ENCODE results near the gene ACAD10.

DNA sequence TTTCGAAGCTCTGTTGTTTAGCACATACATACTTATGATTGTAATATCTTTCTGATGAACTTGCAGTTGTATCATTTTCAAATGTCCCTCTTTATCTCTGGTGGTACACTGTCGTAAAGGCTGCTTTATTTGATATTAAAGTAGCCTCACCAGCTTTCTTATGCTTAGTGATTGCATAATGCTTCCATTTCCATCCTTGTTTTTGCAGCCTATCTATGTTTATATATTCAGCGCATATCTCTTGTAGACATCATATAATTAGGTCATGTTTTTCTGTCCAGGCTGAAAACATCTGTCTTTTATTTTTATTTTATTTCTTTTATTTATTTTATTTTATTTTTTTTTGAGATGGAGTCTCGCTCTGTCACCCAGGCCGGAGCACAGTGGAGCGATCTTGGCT lies 34.6 kb downstream of the ACAD10 start:
- TF ChIP-seq, protein P1, sequence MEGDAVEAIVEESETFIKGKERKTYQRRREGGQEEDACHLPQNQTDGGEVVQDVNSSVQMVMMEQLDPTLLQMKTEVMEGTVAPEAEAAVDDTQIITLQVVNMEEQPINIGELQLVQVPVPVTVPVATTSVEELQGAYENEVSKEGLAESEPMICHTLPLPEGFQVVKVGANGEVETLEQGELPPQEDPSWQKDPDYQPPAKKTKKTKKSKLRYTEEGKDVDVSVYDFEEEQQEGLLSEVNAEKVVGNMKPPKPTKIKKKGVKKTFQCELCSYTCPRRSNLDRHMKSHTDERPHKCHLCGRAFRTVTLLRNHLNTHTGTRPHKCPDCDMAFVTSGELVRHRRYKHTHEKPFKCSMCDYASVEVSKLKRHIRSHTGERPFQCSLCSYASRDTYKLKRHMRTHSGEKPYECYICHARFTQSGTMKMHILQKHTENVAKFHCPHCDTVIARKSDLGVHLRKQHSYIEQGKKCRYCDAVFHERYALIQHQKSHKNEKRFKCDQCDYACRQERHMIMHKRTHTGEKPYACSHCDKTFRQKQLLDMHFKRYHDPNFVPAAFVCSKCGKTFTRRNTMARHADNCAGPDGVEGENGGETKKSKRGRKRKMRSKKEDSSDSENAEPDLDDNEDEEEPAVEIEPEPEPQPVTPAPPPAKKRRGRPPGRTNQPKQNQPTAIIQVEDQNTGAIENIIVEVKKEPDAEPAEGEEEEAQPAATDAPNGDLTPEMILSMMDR (IDR thresholded peaks at IDR 0.05), result no peak
- no peak for TF ChIP-seq POLR2A (IDR thresholded peaks at IDR 0.05)

Measured in esophagus squamous epithelium (tissue), 4 donors.